Panc1 (cell line): ENCODE data around the gene KRT16. TPM values are rescaled to one million over a fixed set of nuclear protein-coding genes. Genes with fewer than 3 reads are reported as not detected.
"Not testable (repeated sequence)": the region's sequence is repeated elsewhere in the genome, so short reads cannot be mapped to it uniquely, and the experiment has no call there.

Source experiments
- ATAC-seq: fragments of 200-7000 bp; cut with Tn5 transposase; 2 replicates; pipeline ENCODE4 v1.9.1; 2020; ENCODE audit warnings: mild to moderate bottlenecking, moderate library complexity
- BruUV-seq: library from RNA; stranded (reverse); fragments of 400-500 nt; replicated peaks from 2 replicates; lab custom pipeline; 2021; lab: Mats Ljungman, UMichigan
- CTCF ChIA-PET: fragments of 300-600 bp; sonication (Branson Sonifier 250); formaldehyde crosslinking; loops from one replicate; lab custom pipeline; 2022; ENCODE audit warnings: antibody characterized with exemption; lab: Charles Lee
- POLR2A ChIA-PET: fragments of 300-600 bp; sonication (Branson Sonifier 250); formaldehyde crosslinking; loops from one replicate; lab custom pipeline; 2022; ENCODE audit warnings: antibody characterized with exemption; lab: Charles Lee
- DNase-seq: peaks from one replicate; pipeline ENCODE4 v3.0.0-alpha.2; 2010; ENCODE audit warnings: low read depth, low spot score
- H3K27ac ChIP-seq: 2 replicates; pipeline ENCODE4 v1.5.1; 2011; ENCODE audit warnings: mild to moderate bottlenecking, low read length, inconsistent platforms
- H3K27me3 ChIP-seq: fragments of 200-500 bp; sonication (Bioruptor generic); 2 replicates; pipeline ENCODE4 v1.6.0; 2014; ENCODE audit warnings: low read length, inconsistent platforms; ENCODE audit not compliant: control insufficient read depth, insufficient read depth
- H3K36me3 ChIP-seq: fragments of 200-500 bp; sonication (Bioruptor generic); 2 replicates; pipeline ENCODE4 v1.5.1; 2014; ENCODE audit warnings: inconsistent platforms, mild to moderate bottlenecking, low read length, moderate library complexity; ENCODE audit not compliant: control insufficient read depth, insufficient read depth
- H3K4me1 ChIP-seq: 2 replicates; pipeline ENCODE4 v1.5.1; 2011; ENCODE audit warnings: inconsistent platforms, mild to moderate bottlenecking, low read length, moderate library complexity; ENCODE audit not compliant: control insufficient read depth, insufficient read depth
- H3K4me3 ChIP-seq, 2 experiments: 2 replicates each; pipeline ENCODE4 v1.5.1; 2011 to 2012; ENCODE audit warnings: low read depth in 2 of 2, low read length in 2 of 2, mild to moderate bottlenecking in 2 of 2, inconsistent platforms in 1 of 2, moderate library complexity in 1 of 2
- H3K9me3 ChIP-seq: fragments of 200-500 bp; sonication (Bioruptor generic); 2 replicates; pipeline ENCODE4 v1.5.1; 2014; ENCODE audit warnings: low read depth, mild to moderate bottlenecking, inconsistent platforms, low read length, moderate library complexity; ENCODE audit not compliant: control insufficient read depth, insufficient read depth
- CTCF ChIP-seq: fragments of 450-650 bp; IDR thresholded peaks from 2 replicates; pipeline ENCODE4 v1.5.1; 2017; ENCODE audit warnings: mild to moderate bottlenecking
- POLR2AphosphoS5 ChIP-seq: IDR thresholded peaks from 2 replicates; pipeline ENCODE4 v1.6.1; 2012; ENCODE audit warnings: mild to moderate bottlenecking, low read depth, low read length, moderate library complexity
- REST ChIP-seq, 2 experiments: IDR thresholded peaks; 2 replicates each; pipeline ENCODE4 v1.6.1; 2011 to 2012; ENCODE audit warnings: low read depth in 2 of 2, control low read depth in 1 of 2, low read length in 1 of 2, mild to moderate bottlenecking in 1 of 2, moderate library complexity in 1 of 2; ENCODE audit not compliant: insufficient read depth in 1 of 2
- SIN3A ChIP-seq: IDR thresholded peaks from 2 replicates; pipeline ENCODE4 v1.6.1; 2012; ENCODE audit warnings: low read depth, mild to moderate bottlenecking, low read length, moderate library complexity, borderline replicate concordance; ENCODE audit not compliant: insufficient read depth
- TCF7L2 ChIP-seq: IDR thresholded peaks from 2 replicates; pipeline ENCODE4 v1.6.1; 2011; ENCODE audit warnings: mild to moderate bottlenecking, low read depth, low read length, inconsistent platforms
- in situ Hi-C: cut with HindIII; loops from 2 replicates; pipeline ENCODE4 v1.10.0; 2016; ENCODE audit warnings: low sequenced_read_pairs, low pct_unique_long_range_greater_than_20kb
- intact Hi-C: fragments of 100-400 bp; cut with micrococcal nuclease; formaldehyde crosslinking; loops from one replicate; pipeline ENCODE4 v1.10.0; 2022; ENCODE audit not compliant: unreplicated experiment
- total RNA-seq: library from RNA; stranded (reverse); gene quantifications from one replicate; pipeline ENCODE4 v1.2.1, GENCODE V29; 2021; ENCODE audit not compliant: unreplicated experiment

KRT16 gene
- total RNA-seq, 1 experiment from 2014 or later: 1.6 TPM

- no peaks in the 10 kb centered on the region for H3K27me3 ChIP-seq
- no peak overlapping the region for H3K27ac ChIP-seq
- BruUV-seq: no TSS peak
- no peak overlapping the region for H3K4me3 ChIP-seq
- DNase-seq: no peak
- intact Hi-C loops (no loop called here), in situ Hi-C loops (no loop called here)
- ChIA-PET POLR2A (interaction anchor here (0.6 kb wide), 1 partner anchor 106 kb away, joined by 3 read pairs; no protein-coding TSS in a partner anchor), CTCF (interaction anchor here (0.7 to 1.0 kb wide), 2 partner anchors 16 to 27 kb away, joined by 3 read pairs; no protein-coding TSS in a partner anchor)
- H3K36me3 ChIP-seq: no peaks in the 10 kb centered on the region
- peaks cover 3% of the 10 kb centered on the region for H3K4me1 ChIP-seq
- H3K9me3 ChIP-seq: no peaks in the 10 kb centered on the region
- ATAC-seq: no peak
- no peak for TF ChIP-seq CTCF
- TF ChIP-seq SIN3A: no peak
- no peak for TF ChIP-seq POLR2AphosphoS5
- TF ChIP-seq TCF7L2: no peak
- no peak for TF ChIP-seq REST (IDR thresholded peaks at IDR 0.05; ENCODE audit: insufficient read depth in 1 of 2, low read depth in 2 of 2, low read length in 1 of 2)
Measured at GRCh38 chr17:41620583-41621434, 8.2 kb upstream of the KRT16 start.

GRCh38 chr17:41619927-41620582, 7.5 kb upstream of the KRT16 start:
- in situ Hi-C loops, H3K9me3 ChIP-seq, H3K27me3 ChIP-seq, DNase-seq, H3K27ac ChIP-seq, ATAC-seq, intact Hi-C loops, H3K36me3 ChIP-seq, H3K4me3 ChIP-seq, H3K4me1 ChIP-seq, POLR2A ChIA-PET, BruUV-seq: not testable (repeated sequence)
- CTCF ChIA-PET: interaction anchor here (0.7 to 1.0 kb wide), 2 partner anchors 17 to 28 kb away, joined by 3 read pairs; no protein-coding TSS in a partner anchor
